ENCODE measurements around the gene ZC3H4.

Gene ZC3H4

DNA sequence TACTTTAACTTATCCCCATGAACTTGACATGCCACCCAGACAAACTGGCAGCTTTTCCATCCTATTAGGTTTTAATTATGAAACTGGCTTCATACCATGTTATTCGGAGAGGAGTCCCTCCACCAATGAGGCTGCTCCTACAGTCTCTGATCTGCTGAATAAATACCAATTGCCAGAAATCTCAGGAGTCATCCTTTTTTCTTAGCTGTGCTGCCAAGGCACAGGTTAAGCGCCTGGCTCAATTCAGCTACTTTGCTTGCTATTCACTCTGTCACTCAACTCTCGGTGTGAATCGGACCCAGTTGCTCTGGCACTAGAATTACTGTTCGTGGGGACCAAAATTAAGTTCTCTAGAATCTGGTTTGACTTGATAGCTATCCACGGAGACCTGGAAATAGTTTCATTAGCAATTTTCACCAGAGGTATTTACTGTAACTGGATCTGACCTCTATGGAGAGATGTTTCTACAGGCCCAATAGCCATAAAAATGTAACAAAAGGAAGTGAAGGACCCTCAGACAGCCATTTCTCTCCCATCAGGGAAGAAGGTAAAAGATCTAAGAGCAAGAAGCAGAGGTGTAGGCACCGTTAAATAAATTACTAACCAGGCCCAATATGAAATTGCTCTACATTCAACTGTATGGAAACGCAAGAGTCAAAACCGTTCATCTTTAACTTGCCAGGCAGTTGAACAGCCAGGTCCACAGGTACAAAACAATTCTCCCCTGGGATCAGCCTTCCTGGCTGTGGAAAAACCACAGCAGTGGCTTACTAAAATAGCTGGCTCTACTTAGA is 5.4 kb downstream of the ZC3H4 start:
- Histone ChIP-seq H2BK120ac (ENCODE audit: low read depth, low read length) (no peak overlapping the region), H3K79me1 (ENCODE audit: low read depth, low read length) (peaks cover 2% of the 10 kb centered on the region), H4K91ac (ENCODE audit: low read depth, low read length, poor library complexity) (no peak overlapping the region), H2AK5ac (ENCODE audit: low read depth, low read length) (no peak overlapping the region), H3K18ac (ENCODE audit: low read length) (no peak overlapping the region), H3K27me3 (ENCODE audit: control insufficient read depth in 3 of 3, insufficient read depth in 3 of 3, low read depth in 1 of 3, low read length in 3 of 3) (no peaks in the 10 kb centered on the region), H3K27ac (replicated peaks; ENCODE audit: low read length) (peak overlapping the region; percentile 38), H3K9ac (ENCODE audit: low read depth, low read length, poor library complexity) (no peak overlapping the region), H3K36me3 (replicated peaks in 1 of 2; ENCODE audit: control insufficient read depth in 2 of 2, insufficient read depth in 2 of 2, low read length in 2 of 2) (peaks cover 0 to 65% of the 10 kb centered on the region in 2 donors), H2BK12ac (ENCODE audit: low read length) (no peak overlapping the region), H4K8ac (ENCODE audit: low read depth, low read length) (no peak overlapping the region), H2AFZ (ENCODE audit: low read length) (no peak overlapping the region), H3K9me3 (replicated peaks in 1 of 2; ENCODE audit: control insufficient read depth in 2 of 2, insufficient read depth in 1 of 2, low read depth in 1 of 2, low read length in 2 of 2) (no peaks in the 10 kb centered on the region), H3K23ac (ENCODE audit: low read depth, low read length, poor library complexity) (no peak overlapping the region), H3K4me1 (ENCODE audit: control insufficient read depth in 2 of 2, insufficient read depth in 1 of 2, low read depth in 1 of 2, low read length in 2 of 2) (peaks cover 12 to 22% of the 10 kb centered on the region in 2 donors), H2BK15ac (ENCODE audit: low read length) (no peak overlapping the region), H3K4me3 (ENCODE audit: low read length in 2 of 2) (no peak overlapping the region), H2BK5ac (ENCODE audit: low read length) (no peak overlapping the region), H3K14ac (ENCODE audit: low read length) (no peak overlapping the region), H3K4ac (ENCODE audit: low read length) (no peak overlapping the region), H3K4me2 (ENCODE audit: insufficient read depth, low read length, poor library complexity, severe bottlenecking) (no peak overlapping the region)
- DNase-seq (ENCODE audit: low spot score) = no peak
- no CpG with 5 or more reads among the region's 9 CpGs for WGBS, 2 donors (ENCODE audit: extremely low coverage in 2 of 2, insufficient read length in 2 of 2, insufficient replicate concordance in 1 of 2)

DNA sequence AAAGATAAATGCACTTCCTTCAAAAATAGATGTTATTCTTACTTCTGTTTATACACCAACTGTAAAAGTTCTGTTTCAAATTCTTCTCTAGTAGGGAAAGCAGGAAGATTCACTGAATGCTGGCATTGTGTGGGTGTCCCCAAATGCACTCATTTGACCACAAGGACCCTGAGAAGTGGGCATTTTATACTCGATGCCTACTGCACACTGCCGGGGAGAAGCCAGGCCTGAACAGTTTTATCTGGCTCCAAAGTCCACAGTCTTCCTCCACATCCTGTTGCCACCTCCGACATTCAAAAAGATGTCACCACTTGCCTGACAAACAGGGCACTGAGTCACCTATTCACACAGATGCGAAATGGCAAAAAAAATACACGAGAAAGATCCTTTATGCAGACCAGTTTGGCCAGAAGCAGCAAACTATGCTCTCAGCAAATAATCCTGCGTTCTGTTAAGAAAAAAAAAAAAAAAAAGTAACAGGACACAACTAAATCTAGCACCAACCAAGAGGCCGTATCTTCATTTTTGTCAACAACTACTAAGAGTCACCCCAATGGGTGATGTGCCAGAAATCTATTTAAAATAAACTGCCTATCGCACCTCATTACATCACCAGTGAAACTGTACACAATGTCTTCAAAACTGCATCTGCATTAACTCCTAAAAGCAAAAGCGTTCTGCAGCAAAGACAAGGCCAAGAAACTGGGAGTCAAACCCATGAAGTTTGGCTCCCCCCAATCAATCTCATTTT is 6.2 kb downstream of the ZC3H4 start:
- H3K4me1 ChIP-seq (ENCODE audit: control insufficient read depth in 2 of 2, insufficient read depth in 1 of 2, low read depth in 1 of 2, low read length in 2 of 2) = peaks cover 15 to 22% of the 10 kb centered on the region in 2 donors
- no peak overlapping the region for H3K27ac ChIP-seq (replicated peaks; ENCODE audit: low read length)
- H2AFZ ChIP-seq (ENCODE audit: low read length) = no peak overlapping the region
- no peaks in the 10 kb centered on the region for H3K9me3 ChIP-seq (replicated peaks in 1 of 2; ENCODE audit: control insufficient read depth in 2 of 2, insufficient read depth in 1 of 2, low read depth in 1 of 2, low read length in 2 of 2)
- no peak for DNase-seq (ENCODE audit: low spot score)
- H3K9ac ChIP-seq (ENCODE audit: low read depth, low read length, poor library complexity) = no peak overlapping the region
- peaks cover 0 to 68% of the 10 kb centered on the region in 2 donors for H3K36me3 ChIP-seq (replicated peaks in 1 of 2; ENCODE audit: control insufficient read depth in 2 of 2, insufficient read depth in 2 of 2, low read length in 2 of 2)
- no peak overlapping the region for H2BK12ac ChIP-seq (ENCODE audit: low read length)
- H4K91ac ChIP-seq (ENCODE audit: low read depth, low read length, poor library complexity) = no peak overlapping the region
- H3K27me3 ChIP-seq (ENCODE audit: control insufficient read depth in 3 of 3, insufficient read depth in 3 of 3, low read depth in 1 of 3, low read length in 3 of 3) = no peaks in the 10 kb centered on the region
- peaks cover 2% of the 10 kb centered on the region for H3K79me1 ChIP-seq (ENCODE audit: low read depth, low read length)
- H2AK5ac ChIP-seq (ENCODE audit: low read depth, low read length) = no peak overlapping the region
- H3K4me2 ChIP-seq (ENCODE audit: insufficient read depth, low read length, poor library complexity, severe bottlenecking) = no peak overlapping the region
- no peak overlapping the region for H2BK5ac ChIP-seq (ENCODE audit: low read length)
- H3K4ac ChIP-seq (ENCODE audit: low read length) = no peak overlapping the region
- H3K18ac ChIP-seq (ENCODE audit: low read length) = no peak overlapping the region
- no peak overlapping the region for H2BK120ac ChIP-seq (ENCODE audit: low read depth, low read length)
- no CpG with 5 or more reads among the region's 9 CpGs for WGBS, 2 donors (ENCODE audit: extremely low coverage in 2 of 2, insufficient read length in 2 of 2, insufficient replicate concordance in 1 of 2)
- H3K4me3 ChIP-seq (ENCODE audit: low read length in 2 of 2) = no peak overlapping the region
- no peak overlapping the region for H3K23ac ChIP-seq (ENCODE audit: low read depth, low read length, poor library complexity)
- H3K14ac ChIP-seq (ENCODE audit: low read length) = no peak overlapping the region
- no peak overlapping the region for H4K8ac ChIP-seq (ENCODE audit: low read depth, low read length)
- no peak overlapping the region for H2BK15ac ChIP-seq (ENCODE audit: low read length)

DNA sequence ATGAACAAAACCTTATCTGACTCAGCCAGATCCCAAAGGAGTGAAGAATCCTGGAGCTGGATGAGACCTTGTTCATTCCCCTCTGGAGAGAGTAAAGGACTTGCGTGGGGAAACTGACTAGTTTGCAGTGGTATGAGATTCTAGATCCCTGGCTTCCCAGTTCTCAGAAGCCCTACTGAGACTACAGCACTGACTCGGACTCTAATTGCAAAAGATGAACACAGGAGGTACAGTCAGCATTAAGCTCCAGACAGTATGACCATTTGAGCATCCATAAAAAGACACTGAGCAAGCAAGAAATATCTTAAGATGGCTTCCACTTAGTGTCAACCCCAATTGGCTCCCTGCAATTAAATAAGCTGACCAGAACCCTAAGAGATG is 6.8 kb downstream of the ZC3H4 start:
- Histone ChIP-seq H3K4ac (ENCODE audit: low read length) (no peak overlapping the region), H4K8ac (ENCODE audit: low read depth, low read length) (no peak overlapping the region), H3K18ac (ENCODE audit: low read length) (no peak overlapping the region), H3K4me2 (ENCODE audit: insufficient read depth, low read length, poor library complexity, severe bottlenecking) (no peak overlapping the region), H3K27me3 (ENCODE audit: control insufficient read depth in 3 of 3, insufficient read depth in 3 of 3, low read depth in 1 of 3, low read length in 3 of 3) (no peaks in the 10 kb centered on the region), H3K9me3 (replicated peaks in 1 of 2; ENCODE audit: control insufficient read depth in 2 of 2, insufficient read depth in 1 of 2, low read depth in 1 of 2, low read length in 2 of 2) (no peaks in the 10 kb centered on the region), H2AK5ac (ENCODE audit: low read depth, low read length) (no peak overlapping the region), H3K23ac (ENCODE audit: low read depth, low read length, poor library complexity) (no peak overlapping the region), H2BK5ac (ENCODE audit: low read length) (no peak overlapping the region), H3K14ac (ENCODE audit: low read length) (no peak overlapping the region), H3K4me3 (ENCODE audit: low read length in 2 of 2) (no peak overlapping the region), H2BK15ac (ENCODE audit: low read length) (no peak overlapping the region), H3K27ac (replicated peaks; ENCODE audit: low read length) (no peak overlapping the region), H3K36me3 (replicated peaks in 1 of 2; ENCODE audit: control insufficient read depth in 2 of 2, insufficient read depth in 2 of 2, low read length in 2 of 2) (peaks cover 0 to 74% of the 10 kb centered on the region in 2 donors), H3K9ac (ENCODE audit: low read depth, low read length, poor library complexity) (no peak overlapping the region), H3K79me1 (ENCODE audit: low read depth, low read length) (peaks cover 2% of the 10 kb centered on the region), H4K91ac (ENCODE audit: low read depth, low read length, poor library complexity) (no peak overlapping the region), H3K4me1 (ENCODE audit: control insufficient read depth in 2 of 2, insufficient read depth in 1 of 2, low read depth in 1 of 2, low read length in 2 of 2) (peaks cover 15 to 22% of the 10 kb centered on the region in 2 donors), H2AFZ (ENCODE audit: low read length) (no peak overlapping the region), H2BK12ac (ENCODE audit: low read length) (no peak overlapping the region), H2BK120ac (ENCODE audit: low read depth, low read length) (no peak overlapping the region)
- no peak for DNase-seq (ENCODE audit: low spot score)
- WGBS, 2 donors (ENCODE audit: extremely low coverage in 2 of 2, insufficient read length in 2 of 2, insufficient replicate concordance in 1 of 2) = no CpG with 5 or more reads among the region's 2 CpGs

DNA sequence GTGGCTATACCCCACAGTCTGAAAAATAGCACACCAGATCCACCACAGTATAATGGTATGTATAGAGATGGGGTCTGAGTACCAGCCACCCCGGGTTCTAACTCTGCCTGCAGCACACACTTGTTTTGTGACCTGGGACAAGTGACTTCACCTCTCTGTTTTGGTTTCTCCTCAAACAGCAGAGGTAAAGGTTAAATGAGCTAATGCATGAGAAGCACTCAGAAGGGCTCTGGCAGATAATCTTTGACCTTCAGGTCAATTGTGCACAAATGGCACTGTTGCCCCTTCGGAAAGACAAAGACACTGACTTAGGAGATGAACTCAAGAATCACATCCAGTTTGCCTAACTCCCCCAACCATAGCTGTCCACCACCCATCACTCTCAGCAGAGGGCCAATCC is 7.7 kb downstream of the ZC3H4 start:
- H2BK15ac ChIP-seq (ENCODE audit: low read length) = no peak overlapping the region
- no peak overlapping the region for H2AFZ ChIP-seq (ENCODE audit: low read length)
- no peak overlapping the region for H2BK5ac ChIP-seq (ENCODE audit: low read length)
- H4K8ac ChIP-seq (ENCODE audit: low read depth, low read length) = no peak overlapping the region
- no peak overlapping the region for H3K27ac ChIP-seq (replicated peaks; ENCODE audit: low read length)
- H3K4me2 ChIP-seq (ENCODE audit: insufficient read depth, low read length, poor library complexity, severe bottlenecking) = no peak overlapping the region
- H3K9me3 ChIP-seq (replicated peaks in 1 of 2; ENCODE audit: control insufficient read depth in 2 of 2, insufficient read depth in 1 of 2, low read depth in 1 of 2, low read length in 2 of 2) = no peaks in the 10 kb centered on the region
- H3K27me3 ChIP-seq (ENCODE audit: control insufficient read depth in 3 of 3, insufficient read depth in 3 of 3, low read depth in 1 of 3, low read length in 3 of 3) = no peaks in the 10 kb centered on the region
- H3K4ac ChIP-seq (ENCODE audit: low read length) = no peak overlapping the region
- no peak overlapping the region for H3K14ac ChIP-seq (ENCODE audit: low read length)
- no peak for DNase-seq (ENCODE audit: low spot score)
- H3K18ac ChIP-seq (ENCODE audit: low read length) = no peak overlapping the region
- H3K79me1 ChIP-seq (ENCODE audit: low read depth, low read length) = peaks cover 2% of the 10 kb centered on the region
- peaks cover 15 to 22% of the 10 kb centered on the region in 2 donors for H3K4me1 ChIP-seq (ENCODE audit: control insufficient read depth in 2 of 2, insufficient read depth in 1 of 2, low read depth in 1 of 2, low read length in 2 of 2)
- H3K23ac ChIP-seq (ENCODE audit: low read depth, low read length, poor library complexity) = no peak overlapping the region
- H2BK12ac ChIP-seq (ENCODE audit: low read length) = no peak overlapping the region
- no peak overlapping the region for H3K4me3 ChIP-seq (ENCODE audit: low read length in 2 of 2)
- no peak overlapping the region for H2BK120ac ChIP-seq (ENCODE audit: low read depth, low read length)
- no peak overlapping the region for H4K91ac ChIP-seq (ENCODE audit: low read depth, low read length, poor library complexity)
- H2AK5ac ChIP-seq (ENCODE audit: low read depth, low read length) = no peak overlapping the region
- no peak overlapping the region for H3K9ac ChIP-seq (ENCODE audit: low read depth, low read length, poor library complexity)
- no CpG with 5 or more reads among the region's 2 CpGs for WGBS, 2 donors (ENCODE audit: extremely low coverage in 2 of 2, insufficient read length in 2 of 2, insufficient replicate concordance in 1 of 2)
- peaks cover 0 to 78% of the 10 kb centered on the region in 2 donors for H3K36me3 ChIP-seq (replicated peaks in 1 of 2; ENCODE audit: control insufficient read depth in 2 of 2, insufficient read depth in 2 of 2, low read length in 2 of 2)

Data from neuronal stem cell (in vitro differentiated cells).